SK-N-SH treated with all-trans-retinoic acid at 6 μM for 48 hours (cell line): ENCODE data around the gene PGK1.

Experiments
- ATAC-seq: fragments of 200-7000 bp; cut with Tn5 transposase; 3 replicates; pipeline ENCODE4 v1.9.1; 2020; ENCODE audit warnings: mild to moderate bottlenecking, moderate library complexity
- BACH2 ChIP-seq: fragments of 250-450 bp; sonication (Bioruptor Pico); IDR thresholded peaks from 2 replicates; pipeline ENCODE4 v1.9.0; 2021; ENCODE audit warnings: mild to moderate bottlenecking, borderline replicate concordance
- CREB5 ChIP-seq: fragments of 250-450 bp; sonication (Bioruptor Pico); IDR thresholded peaks from 2 replicates; pipeline ENCODE4 v1.5.1; 2020; ENCODE audit warnings: low read depth, mild to moderate bottlenecking, moderate library complexity
- CSDC2 ChIP-seq: fragments of 250-450 bp; sonication (Bioruptor Pico); IDR thresholded peaks from 2 replicates; pipeline ENCODE4 v1.5.0; 2020; ENCODE audit warnings: mild to moderate bottlenecking, moderate library complexity
- CSRNP3 ChIP-seq: fragments of 250-450 bp; sonication (Bioruptor Pico); IDR thresholded peaks from 2 replicates; pipeline ENCODE4 v1.5.1; 2021; ENCODE audit warnings: mild to moderate bottlenecking, moderate library complexity
- ESRRG ChIP-seq: fragments of 250-450 bp; sonication (Bioruptor Pico); IDR thresholded peaks from 2 replicates; pipeline ENCODE4 v1.6.1; 2021; ENCODE audit warnings: mild to moderate bottlenecking
- GLIS3 ChIP-seq: fragments of 250-450 bp; sonication (Bioruptor Pico); IDR thresholded peaks from 2 replicates; pipeline ENCODE4 v1.5.0; 2020; ENCODE audit warnings: mild to moderate bottlenecking, moderate library complexity
- ISL1 ChIP-seq: fragments of 250-450 bp; sonication (Bioruptor Pico); IDR thresholded peaks from 2 replicates; pipeline ENCODE4 v2.1.2; 2022; ENCODE audit warnings: mild to moderate bottlenecking, moderate library complexity
- OSR1 ChIP-seq: fragments of 250-450 bp; sonication (Bioruptor Pico); IDR thresholded peaks from 2 replicates; pipeline ENCODE4 v1.8.0; 2022; ENCODE audit warnings: moderate library complexity, mild to moderate bottlenecking, inconsistent platforms
- RARB ChIP-seq: fragments of 250-450 bp; sonication (Bioruptor Pico); IDR thresholded peaks from 2 replicates; pipeline ENCODE4 v1.8.0; 2021; ENCODE audit warnings: mild to moderate bottlenecking, moderate library complexity
- SNAI2 ChIP-seq: fragments of 250-450 bp; sonication (Bioruptor Pico); IDR thresholded peaks from 2 replicates; pipeline ENCODE4 v1.5.0; 2020; ENCODE audit warnings: mild to moderate bottlenecking, moderate library complexity
- TCF4 ChIP-seq: fragments of 250-450 bp; sonication (Bioruptor Pico); IDR thresholded peaks from 2 replicates; pipeline ENCODE4 v1.8.0; 2021; ENCODE audit warnings: mild to moderate bottlenecking, moderate library complexity, borderline replicate concordance
- TOX ChIP-seq: fragments of 250-450 bp; sonication (Bioruptor Pico); IDR thresholded peaks from 2 replicates; pipeline ENCODE4 v1.8.0; 2021; ENCODE audit warnings: mild to moderate bottlenecking, moderate library complexity, borderline replicate concordance
- TSHZ2 ChIP-seq: fragments of 250-450 bp; sonication (Bioruptor Pico); IDR thresholded peaks from 2 replicates; pipeline ENCODE4 v1.5.0; 2020; ENCODE audit warnings: mild to moderate bottlenecking, moderate library complexity
- ZC3H10 ChIP-seq: fragments of 250-450 bp; sonication (Bioruptor Pico); IDR thresholded peaks from 2 replicates; pipeline ENCODE4 v1.5.1; 2021; ENCODE audit warnings: mild to moderate bottlenecking, moderate library complexity
- ZFP30 ChIP-seq: fragments of 450-650 bp; formaldehyde crosslinking; IDR thresholded peaks from 2 replicates; pipeline ENCODE4 v1.5.0; 2022; ENCODE audit warnings: mild to moderate bottlenecking, moderate library complexity
- ZNF565 ChIP-seq: fragments of 450-650 bp; formaldehyde crosslinking; conservative IDR thresholded peaks from 2 replicates; pipeline ENCODE4 v1.5.0; 2020; ENCODE audit warnings: low read depth, mild to moderate bottlenecking, moderate library complexity
- ZNF70 ChIP-seq: fragments of 450-650 bp; formaldehyde crosslinking; IDR thresholded peaks from 2 replicates; pipeline ENCODE4 v1.5.0; 2020; ENCODE audit warnings: mild to moderate bottlenecking, moderate library complexity
- ZNF8 ChIP-seq: fragments of 450-650 bp; formaldehyde crosslinking; IDR thresholded peaks from 2 replicates; pipeline ENCODE4 v1.5.0; 2020; ENCODE audit warnings: mild to moderate bottlenecking, moderate library complexity
- TF ChIP-seq, protein P1 (sequence below): fragments of 250-450 bp; sonication (Bioruptor Pico); IDR thresholded peaks from 2 replicates; pipeline ENCODE4 v1.8.0; 2020; ENCODE audit warnings: mild to moderate bottlenecking, moderate library complexity, borderline replicate concordance
- TF ChIP-seq, protein P2 (sequence below): fragments of 250-450 bp; sonication (Bioruptor Pico); IDR thresholded peaks from 2 replicates; pipeline ENCODE4 v1.8.0; 2021; ENCODE audit warnings: low read depth, mild to moderate bottlenecking, moderate library complexity, borderline replicate concordance

The PGK1 gene

DNA sequence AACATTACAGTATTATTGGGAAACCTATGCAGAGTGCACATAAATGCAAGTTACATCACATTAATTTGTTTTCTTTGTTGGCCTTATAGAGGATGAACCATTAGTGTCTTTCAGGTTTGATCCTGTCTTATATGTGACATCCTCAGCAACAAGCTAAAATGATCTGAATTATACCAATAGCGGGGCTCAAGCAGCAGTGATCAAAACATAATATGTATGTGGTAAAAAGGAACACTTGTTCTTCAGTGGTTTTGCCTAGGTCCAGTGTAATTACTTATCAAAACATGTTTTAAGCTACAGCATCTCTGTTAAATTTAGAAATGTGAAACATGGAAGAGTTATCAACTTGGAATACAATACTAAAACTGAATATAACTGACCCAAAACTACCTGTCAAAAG lies 26.3 kb downstream of the PGK1 start (continued):
- TF ChIP-seq, protein P1, sequence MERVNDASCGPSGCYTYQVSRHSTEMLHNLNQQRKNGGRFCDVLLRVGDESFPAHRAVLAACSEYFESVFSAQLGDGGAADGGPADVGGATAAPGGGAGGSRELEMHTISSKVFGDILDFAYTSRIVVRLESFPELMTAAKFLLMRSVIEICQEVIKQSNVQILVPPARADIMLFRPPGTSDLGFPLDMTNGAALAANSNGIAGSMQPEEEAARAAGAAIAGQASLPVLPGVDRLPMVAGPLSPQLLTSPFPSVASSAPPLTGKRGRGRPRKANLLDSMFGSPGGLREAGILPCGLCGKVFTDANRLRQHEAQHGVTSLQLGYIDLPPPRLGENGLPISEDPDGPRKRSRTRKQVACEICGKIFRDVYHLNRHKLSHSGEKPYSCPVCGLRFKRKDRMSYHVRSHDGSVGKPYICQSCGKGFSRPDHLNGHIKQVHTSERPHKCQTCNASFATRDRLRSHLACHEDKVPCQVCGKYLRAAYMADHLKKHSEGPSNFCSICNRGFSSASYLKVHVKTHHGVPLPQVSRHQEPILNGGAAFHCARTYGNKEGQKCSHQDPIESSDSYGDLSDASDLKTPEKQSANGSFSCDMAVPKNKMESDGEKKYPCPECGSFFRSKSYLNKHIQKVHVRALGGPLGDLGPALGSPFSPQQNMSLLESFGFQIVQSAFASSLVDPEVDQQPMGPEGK (CRISPR knock-in tag), result no peak

GRCh38 chrX:78131117-78131516 lies 27.1 kb downstream of the PGK1 start:
- TF ChIP-seq ZNF8 (CRISPR knock-in tag) (no peak), ZFP30 (no peak), SNAI2 (CRISPR knock-in tag) (no peak), ISL1 (CRISPR knock-in tag) (no peak), ZNF565 (no peak), ZNF70 (CRISPR knock-in tag) (no peak), ESRRG (CRISPR knock-in tag) (no peak), TCF4 (CRISPR knock-in tag) (no peak), CREB5 (CRISPR knock-in tag) (no peak), CSRNP3 (CRISPR knock-in tag) (no peak), RARB (no peak), GLIS3 (no peak), ZC3H10 (no peak), CSDC2 (CRISPR knock-in tag) (no peak), TOX (no peak)
- TF ChIP-seq, protein P1 (CRISPR knock-in tag), result no peak
- TF ChIP-seq, protein P2, sequence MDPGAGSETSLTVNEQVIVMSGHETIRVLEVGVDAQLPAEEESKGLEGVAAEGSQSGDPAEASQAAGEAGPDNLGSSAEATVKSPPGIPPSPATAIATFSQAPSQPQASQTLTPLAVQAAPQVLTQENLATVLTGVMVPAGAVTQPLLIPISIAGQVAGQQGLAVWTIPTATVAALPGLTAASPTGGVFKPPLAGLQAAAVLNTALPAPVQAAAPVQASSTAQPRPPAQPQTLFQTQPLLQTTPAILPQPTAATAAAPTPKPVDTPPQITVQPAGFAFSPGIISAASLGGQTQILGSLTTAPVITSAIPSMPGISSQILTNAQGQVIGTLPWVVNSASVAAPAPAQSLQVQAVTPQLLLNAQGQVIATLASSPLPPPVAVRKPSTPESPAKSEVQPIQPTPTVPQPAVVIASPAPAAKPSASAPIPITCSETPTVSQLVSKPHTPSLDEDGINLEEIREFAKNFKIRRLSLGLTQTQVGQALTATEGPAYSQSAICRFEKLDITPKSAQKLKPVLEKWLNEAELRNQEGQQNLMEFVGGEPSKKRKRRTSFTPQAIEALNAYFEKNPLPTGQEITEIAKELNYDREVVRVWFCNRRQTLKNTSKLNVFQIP, result no peak
- no peak for ATAC-seq

GRCh38 chrX:78133238-78133960 lies 29.4 kb downstream of the PGK1 start:
- no peak for TF ChIP-seq CSDC2 (CRISPR knock-in tag)
- no peak for TF ChIP-seq ZNF8 (CRISPR knock-in tag)
- TF ChIP-seq ZNF70 (CRISPR knock-in tag), result no peak
- no peak for TF ChIP-seq RARB
- no peak for TF ChIP-seq GLIS3
- no peak for TF ChIP-seq BACH2
- no peak for TF ChIP-seq CSRNP3 (CRISPR knock-in tag)
- no peak for TF ChIP-seq ZFP30
- TF ChIP-seq ISL1 (CRISPR knock-in tag), result no peak
- TF ChIP-seq ESRRG (CRISPR knock-in tag), result no peak
- no peak for TF ChIP-seq TSHZ2 (CRISPR knock-in tag)
- TF ChIP-seq ZNF565, result no peak
- TF ChIP-seq OSR1 (CRISPR knock-in tag), result no peak
- TF ChIP-seq, protein P2, result no peak
- TF ChIP-seq, protein P1 (CRISPR knock-in tag), result no peak
- no peak for ATAC-seq
